NCI-H146 treated with DMSO at 0.1 percent for 48 hours (cell line): ENCODE data around the gene C6orf118.
A peak's percentile ranks its signal among the peaks of the same experiment; 100 is the strongest.

Experiments
- DNase-seq: peaks from one replicate; lab custom pipeline; 2025; ENCODE audit not compliant: unreplicated experiment; lab: John Stamatoyannopoulos, UW

Gene C6orf118

DNA sequence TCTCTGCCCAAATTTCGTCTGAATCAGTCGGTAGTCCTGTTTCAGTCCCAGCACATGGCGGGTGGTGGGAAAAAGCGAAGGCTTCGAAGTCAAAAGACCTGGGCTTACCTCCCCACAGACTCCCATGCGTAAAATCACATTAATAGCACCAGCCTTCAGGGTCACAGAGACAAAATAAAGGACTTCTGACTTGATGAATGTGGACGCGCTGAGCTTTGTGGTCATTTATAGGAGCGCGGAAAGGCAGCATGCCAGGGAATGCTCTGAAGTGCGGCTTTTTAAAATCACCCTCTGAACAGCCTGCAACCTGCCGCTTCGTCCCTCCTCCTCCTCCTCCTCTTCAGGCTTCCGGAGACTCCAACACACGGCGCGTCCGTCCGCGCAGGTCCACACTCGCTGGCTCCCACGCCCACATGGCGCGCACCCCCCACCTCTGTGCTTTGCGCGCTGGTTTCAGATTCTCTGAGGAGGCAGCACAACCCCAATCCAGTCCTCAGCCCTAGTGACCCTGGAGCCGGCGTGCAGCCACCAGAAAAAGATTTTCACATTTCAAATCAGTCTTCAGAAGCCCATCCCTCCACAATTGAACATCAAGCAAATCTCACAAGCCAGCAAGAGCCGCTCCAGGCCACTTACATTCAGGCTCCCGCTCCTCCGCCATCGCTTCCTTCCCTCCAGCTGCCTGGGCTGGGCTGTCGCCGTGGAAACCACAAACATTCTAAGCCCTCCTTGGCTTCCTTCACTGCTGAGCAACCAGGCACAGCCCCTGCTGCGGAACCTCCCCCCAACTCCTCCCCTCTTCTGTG, at the start of gene C6orf118:
C6orf118 (minus strand) TSS at position 680 of the 806 bp plus-strand sequence; CDS start at position 661, 19 bp downstream.
- DNase-seq, result peak; percentile 57

DNA sequence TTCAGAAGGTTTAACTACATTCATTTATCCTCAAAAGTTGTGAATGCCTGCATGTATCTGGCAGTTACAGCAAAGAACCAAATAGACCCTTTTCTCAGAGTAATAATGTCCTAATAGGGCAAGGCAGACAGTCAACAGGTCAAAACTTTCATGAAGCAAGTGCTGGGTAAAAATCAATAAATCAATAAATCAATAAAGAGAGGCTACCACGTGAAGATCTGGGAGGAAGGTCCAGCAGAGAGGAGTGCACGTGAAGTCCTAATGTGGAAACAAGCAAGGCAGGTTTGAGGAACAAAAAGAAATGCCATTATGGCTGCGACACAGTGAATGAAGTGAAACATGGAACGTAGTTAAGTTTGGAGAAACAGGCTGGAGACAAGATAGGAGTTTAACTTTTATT, 36.3 kb upstream of the C6orf118 start:
- no peak for DNase-seq

DNA sequence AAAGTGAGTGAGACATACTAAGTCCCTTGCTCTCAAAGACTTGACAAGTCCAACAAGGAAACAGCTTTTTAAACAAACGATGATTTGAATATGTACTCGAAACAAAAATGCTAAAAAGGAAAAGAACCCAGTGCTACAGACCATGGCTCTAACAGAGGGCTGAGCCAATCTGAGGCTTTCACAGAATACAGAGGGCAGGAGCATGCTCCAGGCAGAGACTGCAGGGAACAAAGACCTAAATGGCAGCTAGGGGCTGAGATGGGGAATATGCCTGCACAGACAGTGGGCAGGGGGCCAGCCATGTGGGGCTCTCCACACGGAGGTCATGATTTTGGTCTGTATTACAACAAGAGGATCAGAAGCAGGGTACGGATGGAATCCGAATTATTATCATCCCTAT, 31.1 kb upstream of the C6orf118 start:
- no peak for DNase-seq

DNA sequence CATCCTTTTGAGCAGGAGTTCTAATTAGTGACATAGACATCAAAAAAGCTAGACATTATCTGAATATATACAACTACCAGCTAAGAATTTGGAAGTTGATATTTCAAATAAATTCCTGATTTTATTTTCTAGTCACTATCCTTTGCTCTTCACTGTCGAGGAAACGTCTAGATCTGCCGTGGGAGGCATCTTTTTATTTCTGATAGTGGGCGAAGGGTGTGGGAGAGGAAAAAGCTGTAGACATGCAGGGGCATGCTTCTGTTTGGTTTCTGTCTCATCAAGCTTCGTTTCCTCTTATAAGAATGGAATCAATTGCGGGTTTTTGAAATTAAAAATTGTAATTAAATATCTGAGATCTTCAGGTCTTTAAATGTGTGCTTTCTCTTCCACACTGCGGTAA, 16.2 kb upstream of the C6orf118 start:
- DNase-seq, result no peak

DNA sequence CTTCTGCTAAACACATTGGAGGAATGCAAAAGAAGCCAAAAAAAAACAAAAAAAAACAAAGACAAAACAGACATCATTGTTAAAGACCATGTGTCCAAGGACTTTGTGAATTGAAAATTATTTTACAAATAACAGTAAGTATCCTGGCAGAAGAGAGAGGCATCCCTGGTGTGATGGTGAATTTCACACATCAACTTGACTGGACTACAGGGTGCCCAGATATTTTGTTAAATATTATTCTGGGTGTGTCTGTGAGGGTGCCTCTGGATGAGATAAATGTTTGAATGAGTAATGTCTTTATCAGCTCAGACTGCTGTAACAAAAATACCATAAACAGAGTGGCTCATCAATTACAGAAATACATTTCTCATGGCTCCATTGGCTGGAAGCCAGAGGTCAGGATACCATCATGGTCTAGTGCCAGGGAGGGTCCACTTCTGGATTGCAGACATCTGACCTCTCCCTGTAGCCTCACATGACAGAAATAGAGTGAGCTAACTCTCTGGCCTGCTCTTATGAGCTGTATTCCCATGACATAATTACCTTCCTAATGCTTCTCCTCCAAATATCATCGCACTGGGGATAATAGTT, 12.2 kb upstream of the C6orf118 start:
- DNase-seq, result no peak

DNA sequence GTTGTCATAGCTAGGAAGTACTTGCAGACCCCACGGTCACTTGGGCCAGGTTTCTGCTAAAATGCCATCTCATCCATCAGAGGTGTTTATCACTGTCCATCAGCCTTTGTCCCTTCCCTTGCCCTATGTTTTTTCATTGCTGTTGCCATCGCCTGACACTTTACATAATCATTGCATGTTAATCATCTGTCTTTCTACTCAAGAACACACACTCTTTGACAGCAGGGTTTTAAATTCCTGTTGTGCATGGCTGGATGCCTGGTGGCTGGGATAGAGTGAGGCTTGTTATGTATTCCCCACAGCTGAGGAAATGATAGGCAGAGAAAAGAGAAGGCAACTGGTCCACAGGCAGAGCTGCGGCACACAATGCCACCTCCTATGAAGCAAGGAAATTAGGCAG, 11.7 kb upstream of the C6orf118 start:
- no peak for DNase-seq

DNA sequence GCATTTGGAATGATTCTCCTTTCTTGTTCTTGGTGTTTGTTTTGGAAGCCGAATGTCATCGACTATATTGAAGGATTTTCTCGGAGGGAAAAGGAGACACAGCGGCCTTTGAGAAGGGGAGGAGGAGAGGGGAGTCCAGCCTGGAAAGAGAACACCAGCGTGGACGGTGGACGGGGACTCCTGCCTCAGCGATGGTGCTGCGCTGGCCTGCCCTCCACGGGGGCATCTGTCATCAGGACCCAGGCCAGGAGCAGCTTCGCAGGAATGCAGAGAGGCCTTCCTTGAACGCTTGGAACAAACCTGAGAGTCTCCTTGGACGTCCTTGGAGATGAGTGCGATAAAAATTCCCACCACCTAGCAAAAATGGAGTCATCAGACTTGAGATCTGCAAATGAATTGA, 8.3 kb upstream of the C6orf118 start:
- no peak for DNase-seq

DNA sequence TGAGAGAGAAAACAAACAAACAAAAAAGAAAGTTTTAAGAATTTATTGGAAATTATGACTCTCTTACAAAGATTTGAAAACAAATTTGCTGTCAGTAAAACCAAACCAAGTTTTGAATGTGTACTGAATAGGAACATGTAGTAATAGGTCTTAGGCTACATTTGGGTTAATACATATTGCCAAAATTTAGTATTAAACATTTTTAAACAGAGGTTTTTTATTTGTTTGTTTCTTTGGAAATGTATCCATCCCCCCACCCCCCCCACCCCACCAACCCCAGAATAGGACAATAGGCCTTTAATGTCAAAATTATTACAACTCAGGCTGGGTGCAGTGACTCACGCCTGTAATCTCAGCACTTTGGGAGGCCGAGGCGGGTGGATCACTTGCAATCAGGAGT, 2.5 kb downstream of the C6orf118 start:
- no peak for DNase-seq

DNA sequence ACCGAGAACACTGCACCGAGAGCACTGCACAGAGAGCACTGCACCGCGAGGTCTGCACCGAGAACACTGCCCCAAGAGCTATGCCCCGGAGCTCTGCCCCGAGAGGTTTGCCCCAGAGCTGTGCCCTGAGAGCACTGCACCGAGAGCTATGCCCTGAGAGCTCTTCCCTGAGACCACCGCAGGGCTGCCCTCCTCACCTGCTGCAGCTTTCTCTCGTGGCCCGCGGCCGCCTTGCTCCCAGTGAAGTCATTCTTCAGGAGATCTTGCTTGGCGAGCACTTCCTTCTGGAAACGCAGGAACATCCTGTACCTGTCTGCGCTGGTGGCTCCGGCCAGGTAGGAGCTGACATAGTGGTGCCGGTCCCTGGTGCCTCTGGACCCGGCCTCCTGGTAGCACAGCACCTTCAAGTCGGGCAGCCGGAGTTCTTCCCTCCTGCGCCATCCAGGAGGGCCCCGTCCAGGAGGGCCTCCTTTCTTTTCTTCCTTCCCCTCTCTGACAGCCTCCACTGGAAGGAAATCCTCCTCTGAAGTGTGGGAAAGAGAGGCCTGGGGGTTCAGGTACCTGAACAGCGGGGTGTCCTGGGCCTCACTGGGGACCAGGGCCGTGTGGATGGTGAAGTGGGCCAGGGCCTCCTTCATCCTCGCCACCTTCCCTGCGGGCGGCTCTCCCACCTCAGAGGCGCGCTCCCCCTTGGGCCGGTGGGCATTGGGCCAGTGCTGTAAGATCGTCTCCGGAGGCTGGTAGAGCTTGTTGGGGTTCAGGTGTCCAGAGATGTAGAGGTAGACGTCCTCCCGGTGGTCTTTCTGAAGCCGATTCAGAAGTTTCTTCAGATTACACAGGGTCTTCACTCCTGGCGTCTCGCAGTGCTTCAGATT, 7.8 kb downstream of the C6orf118 start:
- no peak for DNase-seq

DNA sequence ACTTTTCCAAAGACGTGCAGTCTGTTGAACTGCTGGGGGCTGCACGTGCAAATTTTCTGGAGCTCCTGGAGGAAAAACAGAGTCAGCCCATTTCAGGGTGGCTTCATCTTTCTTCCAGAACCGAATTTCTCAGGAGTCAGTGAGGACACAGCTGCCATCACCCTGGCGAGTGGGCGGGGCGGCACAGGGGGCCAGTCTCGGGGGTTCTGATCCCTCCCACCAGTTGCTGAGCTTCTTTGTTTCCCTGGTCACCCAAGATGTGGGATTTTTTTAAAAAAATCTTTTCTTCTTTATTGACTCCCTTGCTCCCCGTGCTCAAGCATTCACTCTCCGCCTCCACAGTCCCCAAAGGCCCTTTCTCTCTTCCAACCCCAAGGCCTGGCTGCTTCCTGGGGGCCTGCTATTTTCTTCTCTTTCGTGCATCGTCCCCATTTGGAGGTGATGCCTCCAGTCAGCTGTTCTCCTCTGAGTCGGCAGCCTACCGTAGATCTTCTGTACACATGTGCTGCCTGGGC, 8.9 kb downstream of the C6orf118 start:
- no peak for DNase-seq

DNA sequence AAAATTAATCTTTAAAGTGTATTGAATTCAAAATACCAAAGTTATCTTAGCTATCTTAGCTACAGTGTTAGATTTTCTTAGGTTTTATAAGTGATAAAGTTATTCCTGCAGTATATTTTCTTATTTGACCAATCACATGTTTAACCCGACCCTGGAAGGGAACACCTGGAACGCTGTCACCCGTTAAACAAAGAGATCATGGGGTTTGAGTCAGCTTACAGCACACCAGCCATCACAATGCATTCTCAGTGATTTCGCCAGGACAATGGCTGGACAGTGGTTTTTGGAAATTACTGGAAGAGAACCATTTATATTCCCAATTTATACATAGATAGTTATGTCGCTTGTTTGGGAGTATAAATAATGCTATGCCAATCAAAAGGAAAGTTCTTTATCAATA, 10.5 kb downstream of the C6orf118 start:
- DNase-seq, result no peak

DNA sequence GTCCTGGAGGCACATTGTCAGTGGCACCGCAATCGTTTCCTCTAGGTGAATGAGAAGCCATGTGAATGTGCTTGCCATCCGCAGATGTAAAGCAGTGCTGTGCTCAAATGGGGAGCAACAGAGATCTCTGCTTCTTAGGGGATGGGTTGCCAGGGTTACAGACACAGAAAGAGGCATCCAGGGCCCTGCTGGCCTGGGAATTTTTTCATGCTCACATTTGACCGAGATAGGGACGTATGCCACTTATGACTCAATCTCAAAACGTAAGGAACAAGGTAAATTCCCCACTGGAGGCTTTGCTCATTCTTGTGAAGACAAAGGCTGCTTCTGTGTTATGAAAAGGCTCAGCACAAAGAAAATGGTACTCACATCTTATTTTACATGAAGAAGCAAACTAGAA, 11.0 kb downstream of the C6orf118 start:
- no peak for DNase-seq

DNA sequence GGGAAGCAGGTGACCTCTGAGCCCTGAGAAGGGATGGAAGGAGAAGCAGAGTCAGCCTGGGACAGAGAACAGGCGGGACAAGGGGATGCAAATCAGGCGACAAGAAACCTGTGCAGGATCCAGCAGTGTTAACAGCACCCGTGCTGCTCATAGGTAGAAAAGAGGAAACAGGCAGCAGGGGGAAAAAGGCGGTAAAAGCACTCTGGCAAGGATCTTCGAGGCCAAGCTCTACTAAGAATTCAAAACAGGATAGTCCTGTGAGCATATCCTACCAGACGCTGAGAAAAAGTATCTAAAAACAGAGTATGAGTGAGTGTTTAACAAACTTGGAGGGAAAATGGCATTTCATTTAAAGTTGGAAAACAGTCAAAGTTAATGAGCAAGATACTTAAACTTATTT, 16.7 kb downstream of the C6orf118 start:
- DNase-seq, result no peak

DNA sequence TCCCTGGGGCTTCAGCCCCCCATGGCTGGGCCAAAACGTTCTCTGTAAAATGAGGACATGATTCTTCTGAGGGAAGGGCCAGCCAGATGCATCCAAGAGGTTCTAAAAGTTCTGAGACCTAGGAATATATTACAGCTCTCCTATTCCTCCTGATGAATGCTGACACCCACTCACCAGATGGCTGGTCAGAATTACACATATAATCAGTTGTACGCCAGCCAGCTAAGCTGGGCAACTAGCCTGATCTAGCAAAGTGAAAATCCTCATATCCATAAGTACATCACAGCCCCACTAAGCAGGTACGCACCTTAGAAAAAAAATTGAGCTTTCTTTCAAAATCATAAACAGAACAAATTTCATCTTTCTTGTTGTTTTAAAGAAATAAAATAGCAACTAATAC, 34.8 kb downstream of the C6orf118 start:
- DNase-seq, result no peak

DNA sequence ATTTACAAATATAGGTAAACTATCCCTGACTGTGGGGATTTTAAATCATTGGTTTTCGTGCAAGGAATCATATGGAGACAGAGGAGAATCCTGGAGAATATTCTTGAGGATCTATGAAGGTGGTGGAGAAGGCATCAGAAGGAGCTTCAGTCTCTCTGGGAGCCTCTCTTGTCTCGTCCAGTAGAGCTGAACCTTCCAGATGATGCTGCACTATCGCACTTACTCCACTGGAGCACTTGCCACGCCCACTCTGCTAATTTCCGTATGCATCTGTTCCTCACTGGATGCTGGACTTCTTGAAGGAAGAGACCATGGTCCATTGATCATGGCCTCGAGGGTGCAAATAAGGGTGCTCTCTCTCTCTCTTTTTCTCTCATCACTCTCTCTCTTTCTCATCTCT, 36.8 kb downstream of the C6orf118 start:
- DNase-seq, result no peak

DNA sequence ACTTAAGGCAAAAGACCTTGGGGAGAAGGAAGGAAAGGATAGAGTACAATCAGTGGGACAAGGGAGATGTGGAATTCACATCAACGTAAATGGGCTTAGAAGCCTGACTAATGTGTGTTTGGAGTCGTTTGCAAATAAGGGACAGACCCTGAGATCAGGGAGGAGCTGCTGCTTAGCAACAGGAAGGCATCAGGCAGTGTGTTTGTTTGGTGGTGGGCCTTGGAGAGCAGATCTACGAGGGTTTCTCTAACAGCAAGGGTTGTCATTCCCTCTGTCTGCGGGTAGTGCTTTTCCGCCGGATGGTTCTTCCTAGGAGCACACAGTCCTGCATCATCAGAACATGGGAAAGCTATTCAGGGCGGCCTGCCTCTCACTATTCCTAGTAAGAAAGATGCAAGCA, 40.4 kb downstream of the C6orf118 start:
- no peak for DNase-seq

DNA sequence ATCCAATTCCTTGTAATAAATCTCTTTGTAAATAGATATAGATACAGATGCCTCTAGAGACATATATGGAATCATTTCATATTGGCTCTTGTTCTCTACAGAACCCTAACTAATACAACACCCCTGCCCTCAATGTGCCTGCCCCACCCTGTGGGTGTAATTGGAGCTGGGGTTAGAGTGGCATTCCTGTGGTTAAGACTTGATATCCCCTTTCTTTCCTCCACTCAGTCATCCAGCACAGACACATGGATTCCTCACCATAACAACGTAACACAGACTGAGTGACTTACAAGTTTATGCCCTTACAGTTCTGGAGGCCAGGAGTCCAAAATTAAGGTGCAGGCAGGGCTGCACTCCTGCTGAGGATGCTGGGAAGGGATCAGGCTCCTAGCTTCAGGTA, 42.8 kb downstream of the C6orf118 start:
- no peak for DNase-seq

DNA sequence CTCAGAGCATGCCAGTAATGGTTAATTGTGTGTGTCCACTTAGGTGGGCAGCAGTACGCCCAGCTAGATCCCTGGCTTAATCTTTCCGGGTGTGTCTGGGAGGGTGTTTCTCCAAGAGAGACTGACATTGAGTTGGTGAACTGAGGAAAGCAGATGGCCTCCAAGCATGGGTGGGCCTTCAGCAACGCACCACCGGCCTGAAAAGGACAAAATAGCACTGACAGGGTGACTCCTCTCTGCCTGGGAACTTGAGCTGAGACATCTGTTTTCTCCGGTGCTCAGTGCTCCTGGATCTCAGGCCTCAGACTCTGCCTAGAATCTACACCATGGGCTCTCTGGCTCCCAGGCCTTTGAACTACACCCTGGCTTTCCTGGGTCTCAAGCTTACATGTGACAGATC, 43.2 kb downstream of the C6orf118 start:
- no peak for DNase-seq

DNA sequence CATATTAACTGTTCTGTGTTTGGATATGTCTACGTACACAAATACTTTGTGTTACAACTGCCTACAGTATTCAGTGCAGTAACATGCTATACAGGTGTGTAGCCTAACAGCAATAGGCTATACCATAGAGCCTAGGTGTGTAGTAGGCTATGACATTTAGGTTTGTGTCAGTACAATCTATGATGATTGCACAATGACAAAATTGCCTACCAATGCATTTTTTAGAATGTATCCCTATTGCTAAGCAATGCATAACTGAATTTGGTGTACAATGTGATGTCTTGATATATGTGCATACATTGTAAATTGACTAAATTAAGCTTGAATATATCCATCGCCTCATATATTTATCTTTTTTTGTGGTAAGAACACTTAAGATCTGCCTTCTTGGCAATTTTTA, 48.9 kb downstream of the C6orf118 start:
- DNase-seq, result no peak

DNA sequence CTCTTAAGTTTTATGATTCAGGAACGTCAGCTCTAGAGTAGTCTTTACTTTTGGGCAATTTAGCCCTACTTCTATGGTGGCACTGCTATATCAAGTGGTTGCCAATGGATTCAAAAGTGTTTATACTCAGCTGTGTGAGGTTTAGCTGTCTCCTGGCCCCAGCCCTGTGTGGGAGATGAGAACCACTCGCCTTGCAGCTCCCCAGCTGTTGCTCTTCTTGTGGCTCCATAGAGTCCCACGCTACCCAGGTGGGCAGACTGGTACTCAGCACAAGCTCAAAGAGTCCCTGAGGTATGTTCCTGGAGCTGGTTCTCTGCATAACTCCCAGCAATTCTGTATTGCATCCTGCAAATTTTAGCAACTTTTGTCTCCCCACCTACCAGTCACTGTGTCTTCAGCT, 59.6 kb downstream of the C6orf118 start:
- no peak for DNase-seq

DNA sequence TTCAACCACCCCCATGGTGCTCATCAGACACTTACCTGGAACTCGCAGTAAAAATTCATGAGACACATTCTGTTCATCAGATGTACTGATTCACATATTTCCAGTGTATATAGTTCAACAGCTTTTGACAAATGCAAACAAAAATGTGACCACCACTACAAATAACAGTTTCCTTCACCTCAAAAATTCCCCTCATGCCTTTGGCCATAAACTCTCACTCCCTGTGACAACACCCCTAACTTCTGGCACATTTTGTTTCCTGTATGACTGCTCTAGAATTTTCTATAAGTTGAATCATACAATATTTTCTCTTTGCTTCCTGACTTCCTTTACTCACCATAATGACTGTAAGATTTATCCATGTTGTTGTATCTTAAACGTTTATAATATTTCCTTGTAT, 63.7 kb downstream of the C6orf118 start:
- DNase-seq, result no peak

DNA sequence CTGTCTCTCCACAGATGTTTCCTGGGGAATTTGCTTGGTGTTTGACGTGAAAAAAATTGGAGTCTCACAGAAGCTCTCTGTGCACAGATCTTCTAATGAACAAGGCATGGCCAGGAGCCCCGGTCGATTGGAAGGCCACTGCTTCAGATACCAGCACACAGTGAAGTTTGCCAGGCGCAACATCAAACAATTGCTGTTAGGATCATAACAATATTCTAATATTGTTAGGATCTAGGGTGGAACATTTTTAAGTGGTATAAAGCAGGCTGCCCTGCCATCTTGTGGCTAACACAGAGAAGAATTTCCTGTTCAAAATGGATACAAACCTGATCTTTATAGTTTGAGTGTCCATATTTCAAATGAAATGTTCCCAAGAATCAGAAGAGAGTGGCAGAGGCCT, 64.1 kb downstream of the C6orf118 start:
- DNase-seq, result no peak
